ENCODE results near the gene KCNQ1OT1.

GRCh38 chr11:2699185-2699530 lies 636 bp downstream of the KCNQ1OT1 start:
- no peak for TF ChIP-seq CTCF (IDR thresholded peaks at IDR 0.05; ENCODE audit: low read depth, low read length)
- TF ChIP-seq EZH2phosphoT487 (IDR thresholded peaks at IDR 0.05; ENCODE audit: low read depth), result no peak

Measured in OCI-LY3 (cell line).